ENCODE results near the gene RALA. TPM values are rescaled to one million over a fixed set of nuclear protein-coding genes. Genes with fewer than 3 reads are reported as not detected.

RALA gene
- total RNA-seq, 4 donors from 2014 or later = 16.2 to 20.5 (median 19.0) TPM

GRCh38 chr7:39631736-39632308 lies 8.4 kb downstream of the RALA start:
- WGBS, 2 donors = 72 to 77% methylated on average over 8 of the region's 8 CpGs
- DNase-seq (ENCODE audit: low spot score in 2 of 2) = no peak
- H3K4me3 ChIP-seq (ENCODE audit: low read depth, poor library complexity, severe bottlenecking) = no peak overlapping the region
- intact Hi-C loops (cut with DNase I; ENCODE audit: low total_unique reads) = no loop called here
- TF ChIP-seq POLR2A (IDR thresholded peaks at IDR 0.05) = no peak

DNA sequence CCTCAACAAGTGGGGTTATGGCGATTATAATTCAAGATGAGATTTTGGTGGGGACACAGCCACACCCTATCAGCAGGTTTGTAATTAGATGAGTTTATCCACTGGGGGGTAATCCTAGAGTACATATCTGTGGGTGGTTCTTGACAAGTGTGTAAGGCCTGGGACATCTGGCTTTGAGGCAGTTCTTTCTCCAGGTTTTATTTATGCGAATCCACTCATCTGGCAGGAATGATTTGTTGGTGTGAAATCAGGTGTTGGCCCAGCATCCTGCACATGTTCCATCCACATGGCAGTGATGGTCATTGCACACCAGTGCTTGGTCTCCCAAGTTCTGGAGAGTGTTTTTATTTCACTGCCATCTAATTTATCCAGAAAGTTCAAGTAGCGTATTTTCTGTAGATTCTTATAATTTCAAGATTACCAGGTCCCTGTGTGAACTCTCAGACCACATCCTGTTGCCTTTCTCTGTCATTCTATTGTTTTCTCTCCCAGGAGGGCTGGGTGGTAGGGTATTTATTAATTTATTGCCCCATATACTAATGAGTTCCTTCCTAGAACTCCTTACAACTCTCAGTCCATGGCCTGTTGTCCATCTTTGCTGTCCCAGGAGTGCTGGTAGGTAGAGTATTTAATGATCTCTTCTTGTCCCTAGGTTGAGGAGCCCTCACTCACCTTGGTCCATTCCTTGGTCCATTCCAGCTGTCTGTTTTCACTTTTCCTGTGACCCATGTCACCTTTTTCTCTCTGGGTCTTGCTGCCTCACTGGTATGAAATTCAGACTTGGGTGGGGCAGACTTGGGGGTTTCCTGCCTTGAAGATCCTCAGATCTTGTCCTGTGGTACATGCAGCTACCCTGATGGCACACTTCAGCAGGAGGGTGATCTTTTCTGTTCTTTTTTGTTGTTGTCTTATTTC lies 10.4 kb downstream of the RALA start:
- no peak for DNase-seq (ENCODE audit: low spot score in 2 of 2)
- intact Hi-C loops (cut with DNase I; ENCODE audit: low total_unique reads) = no loop called here
- no peak for TF ChIP-seq POLR2A (IDR thresholded peaks at IDR 0.05)
- TF ChIP-seq CTCF (IDR thresholded peaks at IDR 0.05) = no peak
- H3K4me3 ChIP-seq (ENCODE audit: low read depth, poor library complexity, severe bottlenecking) = no peak overlapping the region
- WGBS, 2 donors = 90 to 94% methylated on average over 3 of the region's 3 CpGs

DNA sequence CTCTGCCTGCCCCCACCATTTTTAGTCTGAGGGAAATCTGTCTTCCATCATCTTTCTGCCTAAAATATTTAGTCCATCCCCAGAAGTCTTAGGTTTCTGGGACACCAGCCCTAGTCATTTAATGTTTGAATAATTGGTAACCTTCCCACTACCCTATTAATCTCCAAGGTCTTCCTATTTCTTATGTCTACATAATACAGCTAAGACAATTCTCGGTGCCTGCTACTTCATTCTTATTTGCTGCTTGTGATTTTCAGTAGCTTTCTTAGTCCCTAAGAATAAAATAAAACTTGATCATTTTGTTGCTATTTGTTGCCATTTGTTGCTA lies 11.1 kb downstream of the RALA start:
- WGBS, 2 donors = 74 to 80% methylated on average over 1 of the region's 1 CpG
- H3K4me3 ChIP-seq (ENCODE audit: low read depth, poor library complexity, severe bottlenecking) = no peak overlapping the region
- no peak for DNase-seq (ENCODE audit: low spot score in 2 of 2)
- TF ChIP-seq CTCF (IDR thresholded peaks at IDR 0.05) (no peak), POLR2A (IDR thresholded peaks at IDR 0.05) (no peak)
- intact Hi-C loops (cut with DNase I; ENCODE audit: low total_unique reads) = no loop called here

GRCh38 chr7:39637400-39637799 lies 14.0 kb downstream of the RALA start:
- TF ChIP-seq POLR2A (IDR thresholded peaks at IDR 0.05) (no peak), CTCF (IDR thresholded peaks at IDR 0.05) (no peak)
- intact Hi-C loops (cut with DNase I; ENCODE audit: low total_unique reads) = no loop called here

GRCh38 chr7:39637963-39638485 lies 14.7 kb downstream of the RALA start:
- intact Hi-C loops (cut with DNase I; ENCODE audit: low total_unique reads) = no loop called here
- no peak for TF ChIP-seq CTCF (IDR thresholded peaks at IDR 0.05)
- no peak for TF ChIP-seq POLR2A (IDR thresholded peaks at IDR 0.05)
- WGBS, 2 donors = 100% methylated on average over 1 of the region's 1 CpG
- no peak overlapping the region for H3K4me3 ChIP-seq (ENCODE audit: low read depth, poor library complexity, severe bottlenecking)
- DNase-seq (ENCODE audit: low spot score in 2 of 2) = no peak

More at GRCh38 chr7:39637400-39637799, 14.0 kb downstream of the RALA start:
- no peak overlapping the region for H3K4me3 ChIP-seq (ENCODE audit: low read depth, poor library complexity, severe bottlenecking)
- no peak for DNase-seq (ENCODE audit: low spot score in 2 of 2)

DNA sequence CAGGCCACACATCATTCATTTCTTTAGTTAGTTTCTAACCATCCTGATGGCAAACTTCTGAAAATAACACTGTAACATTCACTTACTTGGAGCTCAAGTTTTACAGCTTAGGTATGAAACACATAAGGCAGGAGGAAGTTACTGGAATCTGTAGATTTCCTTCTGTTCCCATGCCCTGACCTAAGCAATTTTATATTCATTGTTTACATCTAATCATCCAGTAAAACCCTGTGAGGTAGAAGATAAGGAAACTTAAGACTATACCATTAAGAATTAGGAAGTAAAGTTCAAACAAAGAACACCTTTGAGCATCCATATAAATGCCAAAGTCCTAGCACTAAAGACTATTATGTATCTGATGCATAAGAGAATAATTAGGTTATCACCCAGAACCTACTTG lies 19.5 kb downstream of the RALA start:
- intact Hi-C loops (cut with DNase I; ENCODE audit: low total_unique reads) = no loop called here
- no peak for DNase-seq (ENCODE audit: low spot score in 2 of 2)
- H3K4me3 ChIP-seq (ENCODE audit: low read depth, poor library complexity, severe bottlenecking) = no peak overlapping the region
- no peak for TF ChIP-seq POLR2A (IDR thresholded peaks at IDR 0.05)
- TF ChIP-seq CTCF (IDR thresholded peaks at IDR 0.05) = no peak

Measured in lower leg skin (tissue), 4 donors.